AG09309 (cell line): Measurements from ENCODE around the gene TBCC.

Source experiments
- DNase-seq: peaks from one replicate; pipeline ENCODE4 v3.0.0-alpha.2; 2010; ENCODE audit warnings: low read depth
- H3K4me3 ChIP-seq: 2 replicates; pipeline ENCODE4 v1.5.1; 2011; ENCODE audit warnings: mild to moderate bottlenecking, low read depth, low read length, moderate library complexity; ENCODE audit not compliant: control insufficient read depth
- TF ChIP-seq, protein P1 (sequence below): IDR thresholded peaks from 2 replicates; pipeline ENCODE4 v1.5.1; 2011; ENCODE audit warnings: mild to moderate bottlenecking, low read depth, low read length, inconsistent platforms; ENCODE audit not compliant: insufficient read depth, control insufficient read depth; ENCODE audit errors: missing control alignments

TBCC gene

GRCh38 chr6:42720739-42721138, 25.2 kb downstream of the TBCC start:
- TF ChIP-seq, protein P1, sequence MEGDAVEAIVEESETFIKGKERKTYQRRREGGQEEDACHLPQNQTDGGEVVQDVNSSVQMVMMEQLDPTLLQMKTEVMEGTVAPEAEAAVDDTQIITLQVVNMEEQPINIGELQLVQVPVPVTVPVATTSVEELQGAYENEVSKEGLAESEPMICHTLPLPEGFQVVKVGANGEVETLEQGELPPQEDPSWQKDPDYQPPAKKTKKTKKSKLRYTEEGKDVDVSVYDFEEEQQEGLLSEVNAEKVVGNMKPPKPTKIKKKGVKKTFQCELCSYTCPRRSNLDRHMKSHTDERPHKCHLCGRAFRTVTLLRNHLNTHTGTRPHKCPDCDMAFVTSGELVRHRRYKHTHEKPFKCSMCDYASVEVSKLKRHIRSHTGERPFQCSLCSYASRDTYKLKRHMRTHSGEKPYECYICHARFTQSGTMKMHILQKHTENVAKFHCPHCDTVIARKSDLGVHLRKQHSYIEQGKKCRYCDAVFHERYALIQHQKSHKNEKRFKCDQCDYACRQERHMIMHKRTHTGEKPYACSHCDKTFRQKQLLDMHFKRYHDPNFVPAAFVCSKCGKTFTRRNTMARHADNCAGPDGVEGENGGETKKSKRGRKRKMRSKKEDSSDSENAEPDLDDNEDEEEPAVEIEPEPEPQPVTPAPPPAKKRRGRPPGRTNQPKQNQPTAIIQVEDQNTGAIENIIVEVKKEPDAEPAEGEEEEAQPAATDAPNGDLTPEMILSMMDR, result no peak
- H3K4me3 ChIP-seq, result no peak overlapping the region
- DNase-seq, result no peak

DNA sequence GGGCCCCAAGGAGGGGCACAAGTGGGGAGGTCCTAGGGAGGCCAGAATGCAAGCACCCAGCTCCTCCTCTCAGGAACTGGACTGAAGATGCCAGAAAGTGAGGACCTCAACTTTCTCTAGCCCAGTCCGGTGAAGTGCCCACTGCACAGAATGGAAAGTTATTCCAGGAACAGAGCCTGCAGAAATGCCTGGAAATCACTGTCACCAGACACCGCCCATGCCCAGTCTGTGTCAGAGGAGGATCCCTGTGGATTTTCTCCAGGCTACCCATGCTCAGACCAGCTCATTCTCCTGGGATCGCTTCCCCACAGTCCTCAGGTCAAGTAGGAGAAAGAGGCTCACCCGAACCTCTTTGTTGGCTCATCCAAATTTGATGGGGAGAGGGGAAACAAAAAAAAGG, 30.0 kb downstream of the TBCC start:
- TF ChIP-seq, protein P1, result no peak
- no peak overlapping the region for H3K4me3 ChIP-seq
- no peak for DNase-seq

GRCh38 chr6:42714098-42714761, 31.7 kb downstream of the TBCC start:
- DNase-seq, result no peak
- TF ChIP-seq, protein P1, result no peak
- no peak overlapping the region for H3K4me3 ChIP-seq

DNA sequence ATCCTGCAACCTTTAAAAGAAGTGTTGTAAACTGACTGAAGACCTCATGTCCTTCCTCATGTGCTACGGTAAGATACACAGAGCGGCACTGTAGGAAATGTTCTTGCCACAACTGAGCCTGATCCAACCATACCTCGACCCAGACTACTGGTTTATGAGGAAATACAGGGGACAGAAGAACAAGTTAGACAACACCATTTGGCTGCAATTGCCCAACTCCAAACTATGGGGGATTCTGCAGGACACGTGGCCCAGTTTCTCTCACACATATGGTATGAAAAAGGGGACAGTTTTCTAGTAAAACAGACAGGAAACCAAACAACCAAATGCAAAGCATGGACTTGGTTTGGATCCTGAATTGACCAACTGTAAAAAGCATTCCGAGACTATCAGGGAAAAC, 34.0 kb downstream of the TBCC start:
- no peak overlapping the region for H3K4me3 ChIP-seq
- TF ChIP-seq, protein P1, result no peak
- DNase-seq, result no peak

- H3K4me3 ChIP-seq, result no peak overlapping the region
- DNase-seq, result no peak
- TF ChIP-seq, protein P1, result no peak
These were observed 35.6 kb downstream of the TBCC start for GRCh38 chr6:42710316-42710715.

GRCh38 chr6:42709871-42710270, 36.0 kb downstream of the TBCC start:
- DNase-seq, result no peak
- H3K4me3 ChIP-seq, result no peak overlapping the region
- TF ChIP-seq, protein P1, result no peak
